Esophagus squamous epithelium (tissue), 5 donors: ENCODE results near the gene PLEKHA1. TPM values are rescaled to one million over a fixed set of nuclear protein-coding genes. Genes with fewer than 3 reads are reported as not detected.

Experiments
- DNase-seq: peaks from one replicate; lab custom pipeline; 2025; lab: John Stamatoyannopoulos, UW
- H3K27ac ChIP-seq, 4 donors: fragments of 200-600 bp; sonication (generic); one replicate each; pipeline ENCODE4 v1.5.1; 2016 to 2019; ENCODE audit warnings: mild to moderate bottlenecking in 1 of 4
- H3K27me3 ChIP-seq, 4 donors: fragments of 200-600 bp; sonication (generic); 1 replicate in 3 of 4; 2 replicates in 1 of 4; pipeline versions ENCODE4 v1.5.1 to v1.6.0; 2017 to 2021; ENCODE audit warnings: antibody characterized with exemption in 1 of 4
- H3K36me3 ChIP-seq, 3 donors: fragments of 200-600 bp; sonication (generic); one replicate each; pipeline ENCODE4 v1.5.1; 2016 to 2019
- H3K4me1 ChIP-seq, 3 donors: fragments of 200-600 bp; sonication (generic); one replicate each; pipeline ENCODE4 v1.5.1; 2017 to 2019
- H3K4me3 ChIP-seq, 4 donors: fragments of 200-600 bp; sonication (generic); 1 replicate in 3 of 4; 2 replicates in 1 of 4; pipeline ENCODE4 v1.5.1; 2016 to 2019; ENCODE audit warnings: mild to moderate bottlenecking in 2 of 4, moderate library complexity in 1 of 4
- H3K9me3 ChIP-seq, 3 donors: fragments of 200-600 bp; sonication (generic); one replicate each; pipeline ENCODE4 v1.5.1; 2016 to 2019
- CTCF ChIP-seq, 6 experiments: fragments of 450-650 bp in 4 of 6; fragments of 200-600 bp in 2 of 6; sonication (generic) in 2 of 6; IDR thresholded peaks; one replicate each; pipeline ENCODE4 v1.5.1; 2016 to 2019; ENCODE audit warnings: antibody characterized with exemption in 6 of 6, mild to moderate bottlenecking in 4 of 6, moderate library complexity in 4 of 6
- POLR2A ChIP-seq, 4 donors: fragments of 450-650 bp; IDR thresholded peaks; one replicate each; pipeline ENCODE4 v1.6.1; 2017; ENCODE audit warnings: antibody characterized with exemption in 4 of 4, mild to moderate bottlenecking in 4 of 4, moderate library complexity in 3 of 4
- WGBS, 2 donors: methylation state at CpG; one replicate each; pipeline ENCODE4 v1.1.5; 2018; 5-methylcytosine and 5-hydroxymethylcytosine counted together
- intact Hi-C: fragments of 100-400 bp; cut with DNase I; formaldehyde crosslinking; loops from one replicate; pipeline ENCODE4 v1.15.0; 2022
- small RNA-seq, 4 donors: library from RNA; depleted of rRNA; stranded (forward); fragments of <200 nt; gene quantifications; one replicate each; pipeline ENCODE3, GENCODE V24; 2016
- total RNA-seq, 4 donors: library from RNA; depleted of rRNA; stranded (reverse); fragments of >200 nt; gene quantifications; one replicate each; pipeline ENCODE4 v1.1.0, GENCODE V29; 2016
- donor health status: DM: yes; HTN: yes; CAD: no.

PLEKHA1 gene
- total RNA-seq, 4 donors from 2014 or later, result 23.4 to 56.3 (median 35.9) TPM

- no peak for DNase-seq
- WGBS, 2 donors, result 87 to 92% methylated on average over 3 to 6 of the region's 6 CpGs
- TF ChIP-seq CTCF (IDR thresholded peaks at IDR 0.05) (no peak), POLR2A (IDR thresholded peaks at IDR 0.05) (no peak)
- Histone ChIP-seq H3K27me3 (no peaks in the 10 kb centered on the region), H3K36me3 (no peaks in the 10 kb centered on the region), H3K4me1 (peaks cover under 1 to 30% (median 9%) of the 10 kb centered on the region in 3 donors), H3K27ac (no peak overlapping the region), H3K4me3 (no peak overlapping the region), H3K9me3 (no peaks in the 10 kb centered on the region)
- intact Hi-C loops, result no loop called here
These were observed 107.0 kb downstream of the PLEKHA1 start for GRCh38 chr10:122481296-122482056.

Small RNA genes within 50 kb of the gene (small RNA-seq; reads per million reads assigned to genes)
- gene MIR3941 (0 to 0.07 (median 0) reads per million in 4 donors), gene RNU6-728P (0 reads per million in 4 donors)

Other genes with a start within 250 kb of the PLEKHA1 start
- gene BTBD16, start 103.4 kb upstream of the PLEKHA1 start, total RNA-seq, result not detected
- gene ARMS2, start 79.9 kb downstream of the PLEKHA1 start, total RNA-seq, result not detected
- 10 to 100 TPM in 3 of 4 donors, 1 to 10 TPM in 1; 6.3 to 62.2 (median 25.8) TPM for gene HTRA1, start 86.8 kb downstream of the PLEKHA1 start, total RNA-seq
- 1 to 10 TPM in 1 of 4 donors, under 1 TPM in 2, not detected in 1; under 0.01 to 5.1 (median 0.27) TPM for gene DMBT1, start 186.0 kb downstream of the PLEKHA1 start, total RNA-seq